ENCODE data around the gene MTMR2.

GRCh38 chr11:95796501-95796900 lies 127.4 kb downstream of the MTMR2 start:
- TF ChIP-seq CTCF (IDR thresholded peaks at IDR 0.05) (no peak), POLR2A (IDR thresholded peaks at IDR 0.05) (no peak)
